TTC549 (cell line): ENCODE data around the gene SMAD3.

Experiments used
- FAIRE-seq: peaks from 2 replicates; lab custom pipeline; 2012; peaks lifted over from hg19 to GRCh38; lab: Jason Lieb, UNC

Gene SMAD3

GRCh38 chr15:67127965-67128364 is 62.6 kb downstream of the SMAD3 start:
- FAIRE-seq: no peak

- no peak for FAIRE-seq
Observed at GRCh38 chr15:67130166-67130565, 64.8 kb downstream of the SMAD3 start.

GRCh38 chr15:67130673-67131601 is 65.5 kb downstream of the SMAD3 start:
- no peak for FAIRE-seq

GRCh38 chr15:67132276-67132675 is 66.9 kb downstream of the SMAD3 start:
- no peak for FAIRE-seq

- FAIRE-seq: no peak
Observed at GRCh38 chr15:67133026-67133425, 67.6 kb downstream of the SMAD3 start.

GRCh38 chr15:67133738-67134066 is 68.3 kb downstream of the SMAD3 start:
- no peak for FAIRE-seq

- no peak for FAIRE-seq
Observed at GRCh38 chr15:67134067-67134838, 68.9 kb downstream of the SMAD3 start.

- no peak for FAIRE-seq
Observed at GRCh38 chr15:67134871-67135492, 69.6 kb downstream of the SMAD3 start.

GRCh38 chr15:67135494-67135893 is 70.1 kb downstream of the SMAD3 start:
- FAIRE-seq: no peak

GRCh38 chr15:67136802-67137201 is 71.4 kb downstream of the SMAD3 start:
- FAIRE-seq: no peak

- FAIRE-seq: no peak
Observed at GRCh38 chr15:67137319-67137718, 71.9 kb downstream of the SMAD3 start.

- FAIRE-seq: peak; percentile 23
Observed at GRCh38 chr15:67137951-67138848, 72.8 kb downstream of the SMAD3 start.

- no peak for FAIRE-seq
Observed at GRCh38 chr15:67138891-67139855, 73.8 kb downstream of the SMAD3 start.

- FAIRE-seq: no peak
Observed at GRCh38 chr15:67140078-67140833, 74.9 kb downstream of the SMAD3 start.

GRCh38 chr15:67142092-67142766 is 76.8 kb downstream of the SMAD3 start:
- FAIRE-seq: no peak

GRCh38 chr15:67142767-67143100 is 77.3 kb downstream of the SMAD3 start:
- no peak for FAIRE-seq

- FAIRE-seq: no peak
Observed at GRCh38 chr15:67143646-67144045, 78.2 kb downstream of the SMAD3 start.

GRCh38 chr15:67144609-67145311 is 79.4 kb downstream of the SMAD3 start:
- FAIRE-seq: no peak

- FAIRE-seq: no peak
Observed at GRCh38 chr15:67145312-67145610, 79.9 kb downstream of the SMAD3 start.
